Astrocyte of the cerebellum (primary cell): ENCODE measurements around the gene GAD2.

Source experiments
- DNase-seq: peaks from one replicate; pipeline ENCODE4 v3.0.0-alpha.2; 2011; ENCODE audit warnings: low read depth
- H3K4me3 ChIP-seq: 2 replicates; pipeline ENCODE4 v1.5.1; 2011; ENCODE audit warnings: mild to moderate bottlenecking, low read depth, low read length, moderate library complexity
- CTCF ChIP-seq: IDR thresholded peaks from 2 replicates; pipeline ENCODE4 v1.5.1; 2012; ENCODE audit warnings: low read length, low read depth, moderate library complexity, mild to moderate bottlenecking; ENCODE audit errors: missing control alignments
- in situ Hi-C: cut with HindIII; loops from 2 replicates; pipeline ENCODE4 v1.10.0; 2017; ENCODE audit warnings: low sequenced_read_pairs

Gene GAD2

GRCh38 chr10:26213157-26213800 is 3.3 kb upstream of the GAD2 start:
- DNase-seq, result no peak
- H3K4me3 ChIP-seq, result no peak overlapping the region
- in situ Hi-C loops, result no loop called here
- no peak for TF ChIP-seq CTCF

GRCh38 chr10:26214004-26214403 is 2.6 kb upstream of the GAD2 start:
- no peak for TF ChIP-seq CTCF
- DNase-seq, result no peak
- in situ Hi-C loops, result no loop called here

GRCh38 chr10:26214551-26215395 is 1.8 kb upstream of the GAD2 start:
- no peak for DNase-seq
- H3K4me3 ChIP-seq, result no peak overlapping the region
- no peak for TF ChIP-seq CTCF
- in situ Hi-C loops, result no loop called here

More at GRCh38 chr10:26214004-26214403, 2.6 kb upstream of the GAD2 start:
- no peak overlapping the region for H3K4me3 ChIP-seq

- in situ Hi-C loops, result no loop called here
- no peak overlapping the region for H3K4me3 ChIP-seq
- DNase-seq, result no peak
- no peak for TF ChIP-seq CTCF
These were observed 1.1 kb upstream of the GAD2 start for GRCh38 chr10:26215396-26215934.

GRCh38 chr10:26215935-26216584 is 514 bp upstream of the GAD2 start:
- no peak for TF ChIP-seq CTCF
- in situ Hi-C loops, result no loop called here
- no peak overlapping the region for H3K4me3 ChIP-seq
- no peak for DNase-seq

GRCh38 chr10:26217396-26218086 is 967 bp downstream of the GAD2 start:
- DNase-seq, result no peak
- no peak for TF ChIP-seq CTCF
- in situ Hi-C loops, result no loop called here
- no peak overlapping the region for H3K4me3 ChIP-seq
